22Rv1 (cell line): ENCODE measurements around the gene MEDAG.

Experiments
- ZFX ChIP-seq: fragments of 450-650 bp; IDR thresholded peaks from 2 replicates; pipeline ENCODE4 v1.6.1; 2017; ENCODE audit warnings: antibody characterized with exemption, borderline replicate concordance
- TF ChIP-seq, protein P1 (sequence below): fragments of 450-650 bp; IDR thresholded peaks from 2 replicates; pipeline ENCODE4 v1.5.1; 2017; ENCODE audit warnings: mild to moderate bottlenecking

DNA sequence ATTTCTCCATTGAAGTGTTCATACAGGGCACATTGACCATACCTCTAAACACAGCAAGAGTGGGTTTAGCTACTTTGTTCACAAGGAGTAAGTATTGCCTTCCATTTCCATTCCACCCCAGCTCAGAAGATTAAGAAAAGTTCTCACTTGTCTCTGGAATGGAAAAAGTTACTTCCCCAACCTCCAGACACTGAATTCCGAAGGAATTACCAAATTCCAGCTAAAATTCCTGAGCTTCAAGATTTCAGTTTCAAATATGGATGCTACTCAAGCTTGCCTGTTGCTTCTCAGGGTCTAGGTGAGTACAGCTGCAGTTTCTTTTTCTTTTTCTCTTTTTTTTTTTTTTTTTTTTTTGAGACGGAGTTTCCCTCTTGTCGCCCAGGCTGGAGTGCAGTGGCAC is 60.0 kb downstream of the MEDAG start:
- TF ChIP-seq, protein P1, sequence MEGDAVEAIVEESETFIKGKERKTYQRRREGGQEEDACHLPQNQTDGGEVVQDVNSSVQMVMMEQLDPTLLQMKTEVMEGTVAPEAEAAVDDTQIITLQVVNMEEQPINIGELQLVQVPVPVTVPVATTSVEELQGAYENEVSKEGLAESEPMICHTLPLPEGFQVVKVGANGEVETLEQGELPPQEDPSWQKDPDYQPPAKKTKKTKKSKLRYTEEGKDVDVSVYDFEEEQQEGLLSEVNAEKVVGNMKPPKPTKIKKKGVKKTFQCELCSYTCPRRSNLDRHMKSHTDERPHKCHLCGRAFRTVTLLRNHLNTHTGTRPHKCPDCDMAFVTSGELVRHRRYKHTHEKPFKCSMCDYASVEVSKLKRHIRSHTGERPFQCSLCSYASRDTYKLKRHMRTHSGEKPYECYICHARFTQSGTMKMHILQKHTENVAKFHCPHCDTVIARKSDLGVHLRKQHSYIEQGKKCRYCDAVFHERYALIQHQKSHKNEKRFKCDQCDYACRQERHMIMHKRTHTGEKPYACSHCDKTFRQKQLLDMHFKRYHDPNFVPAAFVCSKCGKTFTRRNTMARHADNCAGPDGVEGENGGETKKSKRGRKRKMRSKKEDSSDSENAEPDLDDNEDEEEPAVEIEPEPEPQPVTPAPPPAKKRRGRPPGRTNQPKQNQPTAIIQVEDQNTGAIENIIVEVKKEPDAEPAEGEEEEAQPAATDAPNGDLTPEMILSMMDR = no peak
- no peak for TF ChIP-seq ZFX
